PC-9 (cell line): ENCODE results near the gene MTUS2. TPM values are rescaled to one million over a fixed set of nuclear protein-coding genes. Genes with fewer than 3 reads are reported as not detected.

Experiments used
- BruUV-seq: library from RNA; stranded (reverse); fragments of 400-500 nt; replicated peaks from 2 replicates; lab custom pipeline; 2021; lab: Mats Ljungman, UMichigan
- CTCF ChIA-PET: fragments of 300-600 bp; sonication (Branson Sonifier 250); formaldehyde crosslinking; loops from one replicate; lab custom pipeline; 2022; ENCODE audit warnings: antibody characterized with exemption; lab: Charles Lee
- POLR2A ChIA-PET: fragments of 300-600 bp; sonication (Branson Sonifier 250); formaldehyde crosslinking; loops from one replicate; lab custom pipeline; 2022; ENCODE audit warnings: antibody characterized with exemption; ENCODE audit not compliant: unreplicated experiment; lab: Charles Lee
- DNase-seq, 2 experiments: peaks; one replicate each; pipeline versions ENCODE4 v3.0.0 to v3.0.0-alpha.2; 2015 to 2022; ENCODE audit warnings: mixed read lengths in 1 of 2
- H2AFZ ChIP-seq: fragments of 200-600 bp; sonication (generic); 2 replicates; pipeline ENCODE4 v1.8.1; 2017; ENCODE audit warnings: antibody characterized with exemption
- H3F3A ChIP-seq: fragments of 200-600 bp; sonication (generic); 2 replicates; pipeline ENCODE4 v1.8.1; 2017; ENCODE audit warnings: antibody characterized with exemption, mild to moderate bottlenecking, low read depth; ENCODE audit not compliant: insufficient read depth
- H3K27ac ChIP-seq: fragments of 200-600 bp; sonication (generic); 2 replicates; pipeline ENCODE4 v1.6.1; 2016; ENCODE audit warnings: mixed run types
- H3K27me3 ChIP-seq: fragments of 200-600 bp; sonication (generic); 2 replicates; pipeline ENCODE4 v1.6.1; 2016; ENCODE audit warnings: low read depth, mixed run types; ENCODE audit not compliant: insufficient read depth
- H3K36me3 ChIP-seq: fragments of 200-600 bp; sonication (generic); 2 replicates; pipeline ENCODE4 v1.6.1; 2016; ENCODE audit warnings: low read depth, mixed run types
- H3K4me1 ChIP-seq: fragments of 200-600 bp; sonication (generic); replicated peaks from 2 replicates; pipeline ENCODE4 v1.6.1; 2016; ENCODE audit warnings: mixed run types; ENCODE audit not compliant: insufficient read depth
- H3K4me2 ChIP-seq: fragments of 200-600 bp; sonication (generic); 2 replicates; pipeline ENCODE4 v1.6.1; 2017; ENCODE audit warnings: mixed run types
- H3K4me3 ChIP-seq: fragments of 200-600 bp; sonication (generic); 2 replicates; pipeline ENCODE4 v1.6.1; 2016; ENCODE audit warnings: mixed run types
- H3K79me2 ChIP-seq: fragments of 200-600 bp; sonication (generic); 2 replicates; pipeline ENCODE4 v1.6.1; 2017; ENCODE audit warnings: low read depth, mixed run types
- H3K9me2 ChIP-seq: fragments of 200-600 bp; sonication (generic); 2 replicates; pipeline ENCODE4 v1.8.1; 2017; ENCODE audit warnings: mild to moderate bottlenecking; ENCODE audit not compliant: insufficient read depth
- H3K9me3 ChIP-seq: fragments of 200-600 bp; sonication (generic); 2 replicates; pipeline ENCODE4 v1.8.1; 2016; ENCODE audit warnings: low read depth; ENCODE audit not compliant: insufficient read depth
- H4K20me1 ChIP-seq: fragments of 200-600 bp; sonication (generic); 2 replicates; pipeline ENCODE4 v1.8.1; 2017; ENCODE audit not compliant: insufficient read depth
- CTCF ChIP-seq: fragments of 200-600 bp; sonication (generic); conservative IDR thresholded peaks from 2 replicates; pipeline ENCODE4 v1.6.1; 2017; ENCODE audit warnings: mixed run types, antibody characterized with exemption, mild to moderate bottlenecking, moderate library complexity
- EZH2 ChIP-seq: fragments of 200-600 bp; sonication (generic); IDR thresholded peaks from 2 replicates; pipeline ENCODE4 v1.8.0; 2017; ENCODE audit warnings: antibody characterized with exemption, low read depth
- intact Hi-C: fragments of 100-400 bp; cut with micrococcal nuclease; formaldehyde crosslinking; loops from one replicate; pipeline ENCODE4 v1.10.0; 2022; ENCODE audit not compliant: unreplicated experiment
- total RNA-seq: library from RNA; stranded (reverse); gene quantifications from 2 replicates; pipeline ENCODE4 v1.2.3, GENCODE V29; 2021

Gene MTUS2
- total RNA-seq, 1 experiment from 2014 or later: not detected

DNA sequence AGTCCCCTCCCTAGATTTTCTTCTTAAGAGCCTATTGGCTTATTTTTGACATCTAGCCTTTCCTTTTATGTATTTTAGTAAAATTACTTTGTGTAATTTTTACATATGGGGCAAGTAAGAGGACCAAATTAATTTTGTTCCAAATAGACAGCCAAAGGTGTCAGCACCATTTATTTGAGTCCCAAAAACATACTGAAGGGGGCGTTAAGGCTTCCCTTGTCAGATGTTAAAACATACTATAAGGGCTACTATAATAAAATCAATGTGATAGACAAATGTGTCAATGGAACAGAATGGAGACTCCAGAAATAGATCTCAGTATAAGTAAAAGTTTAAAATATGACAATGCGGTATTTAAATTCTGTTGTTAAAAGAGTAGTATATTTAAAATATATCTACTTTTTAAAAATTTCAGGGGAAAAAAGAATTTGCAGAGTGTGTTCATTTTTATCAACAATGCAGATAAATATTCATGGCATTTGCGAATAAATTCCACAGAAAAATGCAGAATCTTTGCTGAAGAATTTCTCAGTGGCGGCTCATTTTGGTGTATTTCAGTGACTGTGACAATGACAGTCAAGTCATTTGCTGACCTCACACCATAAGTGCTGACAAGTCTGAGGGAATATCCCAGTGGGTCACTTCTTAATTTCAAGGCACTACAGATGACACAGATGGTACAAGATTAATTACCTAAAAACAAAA is 133.7 kb downstream of the MTUS2 start:
- intact Hi-C loops: no loop called here
- Histone ChIP-seq H3K4me3 (no peak overlapping the region), H3F3A (no peaks in the 10 kb centered on the region), H3K4me1 (no peaks in the 10 kb centered on the region), H3K4me2 (no peak overlapping the region), H3K9me3 (no peaks in the 10 kb centered on the region), H3K27me3 (peaks cover 16% of the 10 kb centered on the region), H3K36me3 (no peaks in the 10 kb centered on the region), H2AFZ (no peak overlapping the region), H3K27ac (no peak overlapping the region), H3K79me2 (no peaks in the 10 kb centered on the region), H4K20me1 (no peaks in the 10 kb centered on the region), H3K9me2 (no peaks in the 10 kb centered on the region)
- POLR2A ChIA-PET: no interaction called here
- DNase-seq: no peak
- BruUV-seq: no TSS peak
- CTCF ChIA-PET: no interaction called here
- TF ChIP-seq EZH2 (no peak), CTCF (no peak)

DNA sequence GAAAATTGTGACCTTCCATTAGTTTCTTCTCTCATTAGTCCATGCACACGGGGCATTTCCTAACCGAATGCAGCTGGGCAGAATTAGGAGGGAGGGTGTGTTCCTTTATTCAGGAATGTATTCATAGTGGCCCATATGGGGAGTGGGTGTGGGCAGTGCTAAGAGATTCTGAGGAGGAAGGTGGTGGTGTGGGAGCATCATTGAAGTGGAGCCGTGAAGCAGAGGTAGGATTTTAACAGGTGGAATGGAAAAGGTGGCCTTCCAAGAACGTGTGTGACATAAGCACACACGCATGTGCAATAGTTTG is 134.2 kb downstream of the MTUS2 start:
- no peaks in the 10 kb centered on the region for H3K9me3 ChIP-seq
- no peaks in the 10 kb centered on the region for H3K36me3 ChIP-seq
- TF ChIP-seq EZH2 (no peak), CTCF (no peak)
- H3K9me2 ChIP-seq: no peaks in the 10 kb centered on the region
- DNase-seq: no peak
- no peaks in the 10 kb centered on the region for H3K4me1 ChIP-seq
- H3K27ac ChIP-seq: no peak overlapping the region
- intact Hi-C loops: no loop called here
- no peak overlapping the region for H3K4me2 ChIP-seq
- no peak overlapping the region for H3K4me3 ChIP-seq
- H2AFZ ChIP-seq: no peak overlapping the region
- no peaks in the 10 kb centered on the region for H3F3A ChIP-seq
- ChIA-PET POLR2A (no interaction called here), CTCF (no interaction called here)
- BruUV-seq: no TSS peak
- H3K27me3 ChIP-seq: peaks cover 16% of the 10 kb centered on the region
- no peaks in the 10 kb centered on the region for H4K20me1 ChIP-seq
- H3K79me2 ChIP-seq: no peaks in the 10 kb centered on the region

GRCh38 chr13:28954810-28955209 is 134.7 kb downstream of the MTUS2 start:
- Histone ChIP-seq H2AFZ (no peak overlapping the region), H3K9me3 (no peaks in the 10 kb centered on the region), H3K27me3 (peaks cover 16% of the 10 kb centered on the region), H3K4me1 (no peaks in the 10 kb centered on the region), H3K9me2 (no peaks in the 10 kb centered on the region), H3K4me3 (no peak overlapping the region), H3F3A (no peaks in the 10 kb centered on the region), H3K4me2 (no peak overlapping the region), H3K27ac (no peak overlapping the region), H3K79me2 (no peaks in the 10 kb centered on the region), H3K36me3 (no peaks in the 10 kb centered on the region), H4K20me1 (no peaks in the 10 kb centered on the region)
- BruUV-seq: no TSS peak
- no peak for DNase-seq
- intact Hi-C loops: no loop called here
- no peak for TF ChIP-seq EZH2
- no peak for TF ChIP-seq CTCF
- ChIA-PET CTCF (no interaction called here), POLR2A (no interaction called here)
